Caco-2 (cell line): Measurements from ENCODE around the gene NKX1-1. TPM values are rescaled to one million over a fixed set of nuclear protein-coding genes. Genes with fewer than 3 reads are reported as not detected.

Experiments used
- BruUV-seq: library from RNA; stranded (reverse); fragments of 400-500 nt; replicated peaks from 2 replicates; lab custom pipeline; 2021; lab: Mats Ljungman, UMichigan
- CTCF ChIA-PET: fragments of 300-600 bp; sonication (Branson Sonifier 250); formaldehyde crosslinking; loops from one replicate; lab custom pipeline; 2022; ENCODE audit warnings: antibody characterized with exemption; lab: Charles Lee
- POLR2A ChIA-PET: fragments of 300-600 bp; sonication (Branson Sonifier 250); formaldehyde crosslinking; loops from one replicate; lab custom pipeline; 2022; ENCODE audit warnings: antibody characterized with exemption; lab: Charles Lee
- DNase-seq, 2 experiments: peaks; one replicate each; pipeline versions ENCODE4 v3.0.0 to v3.0.0-alpha.2; 2020 to 2022
- H3K27me3 ChIP-seq: replicated peaks from 2 replicates; pipeline ENCODE4 v1.6.0; 2011; ENCODE audit warnings: low read length; ENCODE audit not compliant: control insufficient read depth, insufficient read depth
- H3K36me3 ChIP-seq: 2 replicates; pipeline ENCODE4 v1.5.1; 2011; ENCODE audit warnings: low read length; ENCODE audit not compliant: control insufficient read depth, insufficient read depth
- H3K4me1 ChIP-seq: fragments of 250-450 bp; sonication (Bioruptor Pico); 2 replicates; pipeline ENCODE4 v1.5.1; 2020; ENCODE audit warnings: mild to moderate bottlenecking
- H3K4me3 ChIP-seq: 2 replicates; pipeline ENCODE4 v1.5.1; 2011; ENCODE audit warnings: low read depth, mild to moderate bottlenecking, control low read depth, low read length
- H3K9me3 ChIP-seq: fragments of 250-450 bp; sonication (Bioruptor Pico); 2 replicates; pipeline ENCODE4 v1.5.1; 2020; ENCODE audit warnings: mild to moderate bottlenecking, moderate library complexity
- H3K27ac Mint-ChIP-seq: one replicate; pipeline ENCODE4 v1.8.0; 2022; ENCODE audit warnings: mixed read lengths; ENCODE audit not compliant: unreplicated experiment
- H3K27me3 Mint-ChIP-seq: one replicate; pipeline ENCODE4 v1.8.0; 2022; ENCODE audit warnings: mixed read lengths; ENCODE audit not compliant: insufficient read depth, unreplicated experiment
- H3K36me3 Mint-ChIP-seq: one replicate; pipeline ENCODE4 v1.8.0; 2022; ENCODE audit warnings: mild to moderate bottlenecking, mixed read lengths; ENCODE audit not compliant: insufficient read depth, unreplicated experiment
- H3K4me1 Mint-ChIP-seq: one replicate; pipeline ENCODE4 v1.8.0; 2022; ENCODE audit warnings: low read depth, mixed read lengths; ENCODE audit not compliant: unreplicated experiment
- H3K4me3 Mint-ChIP-seq: one replicate; pipeline ENCODE4 v1.8.0; 2022; ENCODE audit warnings: mild to moderate bottlenecking, moderate library complexity, mixed read lengths; ENCODE audit not compliant: unreplicated experiment
- H3K9me3 Mint-ChIP-seq: one replicate; pipeline ENCODE4 v1.8.0; 2022; ENCODE audit warnings: mixed read lengths; ENCODE audit not compliant: unreplicated experiment
- CTCF ChIP-seq, 2 experiments: fragments of 200-600 bp in 1 of 2; IDR thresholded peaks; 1 replicate in 1 of 2; 2 replicates in 1 of 2; pipeline versions ENCODE4 v1.5.1 to v1.8.0; 2011 to 2022; ENCODE audit warnings: antibody characterized with exemption in 1 of 2, control low read depth in 1 of 2, inconsistent platforms in 1 of 2, low read depth in 1 of 2, low read length in 1 of 2, mild to moderate bottlenecking in 1 of 2, moderate library complexity in 1 of 2; ENCODE audit not compliant: insufficient read depth in 1 of 2, severe bottlenecking in 1 of 2, unreplicated experiment in 1 of 2
- intact Hi-C: fragments of 100-400 bp; cut with micrococcal nuclease; formaldehyde crosslinking; loops from one replicate; pipeline ENCODE4 v1.10.0; 2022; ENCODE audit not compliant: unreplicated experiment
- total RNA-seq: library from RNA; stranded (reverse); gene quantifications from 2 replicates; pipeline ENCODE4 v1.2.3, GENCODE V29; 2022

The NKX1-1 gene
- total RNA-seq, 1 experiment from 2014 or later: not detected

DNA sequence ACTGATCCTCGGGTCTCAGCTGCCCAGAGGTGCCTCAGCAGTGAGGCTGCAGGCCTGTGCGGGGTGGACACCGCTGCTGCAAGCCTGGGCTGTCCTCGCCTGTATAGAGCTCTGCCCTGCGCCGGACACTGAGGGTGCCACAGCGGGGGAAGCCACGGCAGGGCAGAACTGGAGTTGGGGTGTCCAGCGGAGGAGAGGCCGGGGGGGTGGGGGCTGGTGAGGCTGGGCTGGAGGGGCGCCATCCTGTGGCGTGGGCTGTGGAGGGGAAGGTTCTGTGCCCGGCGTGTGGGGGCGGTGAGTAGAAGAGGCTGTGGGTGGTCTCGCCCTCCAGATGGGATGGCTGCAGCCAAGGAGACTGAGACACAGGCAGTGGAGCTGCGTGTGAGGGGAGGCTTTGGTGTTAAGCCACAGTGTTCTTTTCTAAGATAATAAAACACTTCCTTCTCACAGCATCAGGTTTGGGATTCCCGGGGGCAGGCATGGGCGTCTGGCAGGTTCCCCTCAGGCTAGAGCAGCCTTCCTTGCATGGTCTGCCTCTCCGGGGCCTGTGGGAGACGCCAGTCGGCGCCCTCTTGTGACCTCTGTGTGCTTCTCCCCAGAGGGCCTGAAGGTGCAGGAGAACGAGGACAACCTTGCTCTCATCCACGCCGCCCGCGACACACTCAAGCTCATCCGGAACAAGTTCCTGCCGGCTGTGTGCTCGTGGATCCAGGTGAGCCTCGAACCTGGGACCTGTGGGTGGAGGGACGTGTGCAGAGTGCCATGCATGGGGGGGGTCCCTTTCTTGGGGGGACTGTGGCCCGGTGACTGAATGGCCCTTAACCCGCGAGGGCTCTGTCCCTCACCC lies 51.9 kb downstream of the NKX1-1 start:
- no peak for TF ChIP-seq CTCF (IDR thresholded peaks at IDR 0.05; ENCODE audit: insufficient read depth in 1 of 2, low read depth in 1 of 2, low read length in 1 of 2, severe bottlenecking in 1 of 2, unreplicated experiment in 1 of 2)
- Histone ChIP-seq H3K9me3 (no peaks in the 10 kb centered on the region), H3K36me3 (no peaks in the 10 kb centered on the region), H3K27me3 (no peaks in the 10 kb centered on the region), H3K4me3 (no peak overlapping the region), H3K4me1 (no peaks in the 10 kb centered on the region)
- Mint-ChIP-seq H3K27ac (no peak overlapping the region), H3K36me3 (peaks cover under 1% of the 10 kb centered on the region), H3K4me1 (no peaks in the 10 kb centered on the region), H3K27me3 (no peaks in the 10 kb centered on the region), H3K9me3 (no peaks in the 10 kb centered on the region), H3K4me3 (no peak overlapping the region)
- BruUV-seq: no TSS peak
- CTCF ChIA-PET: interaction anchor here (0.6 to 1.2 kb wide), 2 partner anchors 111 to 414 kb away, joined by 3 to 6 read pairs; no protein-coding TSS in a partner anchor
- DNase-seq: no peak
- intact Hi-C loops: no loop called here
- POLR2A ChIA-PET: no interaction called here

DNA sequence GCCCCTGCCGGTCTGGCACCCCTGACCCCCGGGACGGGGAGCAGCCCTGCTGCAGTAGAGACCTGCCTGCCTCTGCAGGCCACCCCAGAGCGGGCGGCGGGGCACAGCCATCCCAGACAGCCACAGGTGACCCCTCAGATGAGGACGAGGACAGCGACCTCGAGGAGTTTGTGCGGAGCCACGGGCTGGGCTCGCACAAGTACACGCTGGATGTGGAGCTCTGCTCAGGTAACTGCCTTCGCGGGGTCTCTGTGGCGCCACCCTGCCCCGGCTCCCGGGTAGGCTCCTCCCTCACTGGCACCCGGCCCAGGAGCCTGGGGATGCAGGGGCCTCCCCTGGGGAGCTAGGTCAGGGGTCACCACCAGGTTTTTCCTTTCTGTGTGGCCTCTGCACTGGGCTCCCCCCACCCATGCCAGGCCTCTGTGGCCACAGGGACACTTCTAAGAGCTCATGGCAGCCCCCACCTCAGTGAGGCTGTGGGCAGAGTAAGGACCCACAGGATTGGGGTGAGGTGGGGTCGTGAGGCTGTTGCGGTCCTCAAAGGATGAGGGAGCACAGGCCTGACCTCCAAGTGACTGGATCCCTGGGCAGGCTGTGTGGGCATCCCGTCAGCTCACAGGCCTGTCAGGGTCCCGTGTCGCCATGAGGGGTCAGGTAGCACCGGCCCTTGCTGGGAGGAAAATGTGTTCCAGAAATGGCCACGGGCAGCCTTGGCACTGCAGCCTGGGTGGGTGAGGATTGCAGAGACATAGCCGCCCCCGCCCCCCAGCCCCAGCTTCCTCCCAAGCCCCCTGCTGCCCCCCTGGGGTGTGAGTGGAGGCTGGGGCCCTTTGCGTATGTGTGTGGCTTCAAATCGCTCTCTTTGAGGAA lies 52.8 kb downstream of the NKX1-1 start:
- ChIA-PET POLR2A (no interaction called here), CTCF (interaction anchor here (0.6 kb wide), 1 partner anchor 413 kb away, joined by 6 read pairs; no protein-coding TSS in a partner anchor)
- H3K36me3 Mint-ChIP-seq: no peaks in the 10 kb centered on the region
- no peak overlapping the region for H3K4me3 Mint-ChIP-seq
- DNase-seq: no peak
- H3K27ac Mint-ChIP-seq: no peak overlapping the region
- H3K4me1 Mint-ChIP-seq: peaks cover 9% of the 10 kb centered on the region
- no peaks in the 10 kb centered on the region for H3K9me3 Mint-ChIP-seq
- intact Hi-C loops: loop anchor here (2.0 kb wide), 1 partner anchor 223 kb away; no protein-coding TSS in a partner anchor
- H3K4me1 ChIP-seq: 0 out of 2 replicates have a peak, but pooled peaks cover 3% of the 10 kb centered on the region
- no TSS peak for BruUV-seq
- no peaks in the 10 kb centered on the region for H3K36me3 ChIP-seq
- H3K9me3 ChIP-seq: no peaks in the 10 kb centered on the region
- H3K27me3 ChIP-seq: no peaks in the 10 kb centered on the region
- H3K27me3 Mint-ChIP-seq: no peaks in the 10 kb centered on the region
- TF ChIP-seq CTCF (IDR thresholded peaks at IDR 0.05; ENCODE audit: insufficient read depth in 1 of 2, low read depth in 1 of 2, low read length in 1 of 2, severe bottlenecking in 1 of 2, unreplicated experiment in 1 of 2): no peak
- H3K4me3 ChIP-seq: no peak overlapping the region

Other genes with a start within 250 kb of the NKX1-1 start
- 3.1 and 4.0 TPM in 2 replicates for gene SPON2, start 233.9 kb downstream of the NKX1-1 start, total RNA-seq
- 184 TPM in 2 replicates for gene CTBP1, start 157.3 kb downstream of the NKX1-1 start, total RNA-seq
- gene MAEA, start 116.6 kb downstream of the NKX1-1 start, total RNA-seq: 81.1 and 89.3 TPM in 2 replicates
- gene UVSSA, start 59.2 kb downstream of the NKX1-1 start, total RNA-seq: 26.3 and 27.4 TPM in 2 replicates